Eye (tissue), 1 donor: Measurements from ENCODE around the gene IKZF3.
"Not testable (repeated sequence)": the region's sequence is repeated elsewhere in the genome, so short reads cannot be mapped to it uniquely, and the experiment has no call there.

Source experiments
- DNase-seq: peaks from one replicate; pipeline ENCODE4 v3.0.0-alpha.2; 2015

Gene IKZF3

DNA sequence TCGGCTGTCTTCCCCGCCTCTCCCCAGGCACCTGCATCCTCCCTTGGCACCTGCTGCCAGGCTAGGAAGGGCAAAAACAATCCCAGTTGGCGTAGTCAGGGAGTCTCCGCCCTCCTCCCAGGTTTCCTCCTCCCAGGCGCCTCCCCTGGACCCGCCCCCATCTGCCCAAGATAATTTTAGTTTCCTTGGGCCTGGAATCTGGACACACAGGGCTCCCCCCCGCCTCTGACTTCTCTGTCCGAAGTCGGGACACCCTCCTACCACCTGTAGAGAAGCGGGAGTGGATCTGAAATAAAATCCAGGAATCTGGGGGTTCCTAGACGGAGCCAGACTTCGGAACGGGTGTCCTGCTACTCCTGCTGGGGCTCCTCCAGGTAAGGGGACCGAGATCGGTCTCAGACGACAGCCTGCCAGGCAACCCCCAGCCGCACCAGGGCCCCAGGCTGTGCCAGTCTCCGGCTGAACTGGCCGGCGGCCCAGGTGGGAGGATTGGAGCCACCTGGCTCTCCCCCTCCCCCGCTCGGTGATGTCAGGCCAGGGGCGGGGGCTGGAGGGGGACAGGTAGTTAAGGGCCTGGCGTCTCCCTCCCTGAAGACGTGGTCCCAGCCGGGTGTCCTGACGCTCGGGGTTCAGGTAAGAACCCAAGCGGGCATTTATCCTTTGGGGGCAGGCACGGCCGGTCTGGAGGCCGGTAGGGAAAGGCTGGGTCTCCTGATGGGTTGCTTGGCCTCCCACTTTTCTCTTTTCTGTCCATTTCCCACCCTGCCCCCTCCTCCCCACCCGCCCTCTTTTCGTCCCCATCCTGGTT is 126.1 kb downstream of the IKZF3 start, which contains the start of gene GRB7:
GRB7 (plus strand) TSS at position 179 of the 808 bp plus-strand sequence. CDS start 4,364 bp downstream, outside the sequence.
- DNase-seq: peak; percentile 25

DNA sequence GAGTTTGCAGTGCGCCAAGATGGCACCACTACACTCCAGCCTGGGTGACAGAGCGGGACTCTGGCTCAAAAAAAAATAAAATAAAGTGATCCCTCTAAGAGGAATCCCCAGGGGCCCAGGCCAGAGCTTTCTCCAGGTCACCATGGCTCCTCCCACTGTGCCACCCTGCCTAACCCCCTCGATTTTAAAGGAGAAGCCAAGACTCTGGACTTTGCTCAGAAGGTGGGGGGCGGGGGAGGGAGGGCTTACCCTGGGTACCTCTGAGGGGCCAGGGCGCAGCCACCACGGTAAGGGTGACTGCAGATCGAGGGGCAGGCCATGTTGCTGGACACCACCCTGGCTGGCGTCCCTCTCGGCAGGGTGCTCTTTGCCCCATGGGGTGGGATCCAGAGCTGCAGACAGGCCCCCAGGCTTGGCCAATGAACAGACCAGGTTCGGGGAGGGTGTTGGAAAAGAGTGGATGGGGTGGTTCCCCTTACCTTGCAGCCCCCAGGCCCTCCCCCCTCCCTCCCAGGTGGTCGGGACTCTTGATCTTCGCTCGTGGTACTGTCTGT is 126.8 kb downstream of the IKZF3 start:
- DNase-seq: no peak

DNA sequence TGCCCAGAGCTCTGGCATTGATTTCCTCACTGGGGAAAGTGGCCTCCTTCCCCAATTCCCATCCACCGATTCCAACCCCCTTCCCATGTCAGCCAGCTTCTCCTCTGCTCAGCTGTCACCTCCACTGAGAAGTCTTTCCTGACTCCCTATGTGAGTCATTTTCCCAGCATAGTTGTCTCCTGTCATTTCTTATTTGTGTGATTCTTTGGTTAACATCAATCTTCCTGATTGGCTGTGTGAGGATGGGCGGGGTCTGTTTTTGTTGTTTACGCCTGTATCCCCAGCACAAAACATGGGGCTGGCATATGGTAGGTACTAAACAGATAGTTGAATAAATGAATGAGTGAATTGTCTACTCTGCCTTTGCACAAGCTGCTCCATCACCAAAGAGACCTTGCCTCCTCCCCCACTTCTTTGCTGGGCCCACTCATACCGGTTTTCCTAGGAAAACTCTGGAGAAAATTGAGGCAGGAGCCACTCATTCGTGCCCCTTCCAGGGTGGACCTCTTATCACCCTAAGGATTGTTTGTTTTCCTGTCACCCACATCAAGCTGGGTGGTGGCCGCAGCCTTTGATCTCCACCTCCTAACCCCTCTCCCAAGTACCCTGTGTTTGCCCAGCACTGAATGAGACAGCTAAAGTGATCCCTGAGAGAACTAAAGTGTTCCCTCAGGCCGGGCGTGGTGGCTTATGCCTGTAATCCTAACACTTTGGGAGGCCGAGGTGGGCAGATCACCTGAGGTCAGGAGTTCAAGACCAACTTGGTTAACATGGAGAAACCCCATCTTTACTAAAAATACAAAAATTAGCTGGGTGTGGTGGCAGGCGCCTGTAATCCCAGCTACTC is 127.6 kb downstream of the IKZF3 start:
- DNase-seq: no peak

DNA sequence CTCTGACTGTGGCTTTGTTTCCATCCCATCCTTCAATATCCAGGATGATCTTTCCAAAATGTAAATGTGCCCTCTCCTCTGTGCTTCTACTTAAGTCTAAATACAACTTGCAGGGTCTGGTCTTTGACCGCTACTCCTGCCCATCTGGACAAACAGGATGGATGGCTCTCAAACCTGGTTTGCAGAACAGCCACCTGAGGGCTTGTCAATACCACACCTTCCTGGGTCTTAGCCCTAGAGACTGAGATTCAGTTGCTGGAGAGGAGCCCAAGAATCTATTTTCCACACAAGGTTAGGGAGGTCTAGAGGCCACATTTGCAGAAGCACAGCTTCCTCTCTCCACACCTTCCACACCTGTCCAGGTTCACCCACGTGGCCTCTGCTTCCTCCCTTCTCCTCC is 128.2 kb downstream of the IKZF3 start:
- no peak for DNase-seq

DNA sequence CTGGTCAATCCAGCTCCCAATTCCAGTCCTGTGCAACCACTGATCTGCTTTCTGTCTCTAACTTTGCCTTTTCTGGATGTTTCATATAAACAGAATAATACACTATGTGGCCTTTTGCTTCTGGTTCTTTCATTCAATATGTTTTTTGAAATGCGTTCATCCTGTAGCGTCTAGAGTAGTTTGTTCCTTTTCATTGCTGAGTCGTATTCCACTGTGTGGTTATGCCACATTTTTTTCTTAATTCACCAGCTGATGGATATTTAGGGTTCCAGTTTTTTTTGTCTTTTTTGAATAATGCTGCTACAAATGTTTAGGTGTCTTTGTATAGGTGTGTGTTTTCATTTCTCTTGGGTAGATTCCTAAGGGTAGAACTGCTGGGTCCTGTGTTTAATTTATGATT is 131.5 kb downstream of the IKZF3 start:
- DNase-seq: no peak

DNA sequence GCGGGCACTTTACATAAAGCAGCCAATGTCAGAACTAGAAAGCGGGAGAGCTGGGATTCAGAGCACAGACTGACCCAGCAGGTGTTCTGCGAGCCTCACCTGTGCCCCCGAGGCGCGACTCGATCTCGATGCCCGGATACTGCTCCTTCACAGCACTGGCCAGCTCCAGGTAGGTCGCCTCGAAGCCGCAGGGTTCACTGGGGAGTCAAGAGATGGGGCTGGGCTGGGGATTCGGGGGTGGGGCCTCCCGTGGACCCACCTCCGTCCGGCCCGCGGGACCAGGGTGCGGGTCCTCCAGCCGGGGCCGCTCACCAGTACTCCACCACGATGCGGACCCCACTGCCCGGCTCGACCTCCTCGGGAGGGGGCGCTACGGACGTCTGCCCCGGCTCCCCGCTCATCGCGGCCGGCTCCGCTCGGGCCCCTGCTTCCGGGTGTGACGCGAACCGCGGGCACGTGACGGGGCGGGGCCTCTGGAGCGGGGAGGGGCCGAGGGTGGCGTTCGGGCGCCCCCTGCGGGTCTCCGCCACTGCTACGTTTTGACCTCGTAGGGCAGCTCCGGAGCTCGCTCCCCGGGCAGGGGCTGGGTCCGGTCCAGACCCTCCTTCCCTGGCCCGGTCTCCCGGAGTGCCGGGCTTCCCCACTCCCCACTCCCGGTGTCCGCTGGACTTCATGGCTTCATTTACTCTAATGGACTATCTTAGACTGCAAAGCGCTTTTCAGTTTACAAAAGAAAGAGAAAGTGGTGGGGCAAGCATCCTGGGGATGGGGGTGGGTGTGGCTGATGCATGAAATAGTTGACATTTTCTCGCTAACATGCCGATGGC is 133.8 kb downstream of the IKZF3 start, which contains the start of gene MIEN1:
MIEN1 (minus strand) TSS at position 438 of the 827 bp plus-strand sequence; CDS start at position 401, 37 bp downstream.
- DNase-seq: peak; percentile 96

DNA sequence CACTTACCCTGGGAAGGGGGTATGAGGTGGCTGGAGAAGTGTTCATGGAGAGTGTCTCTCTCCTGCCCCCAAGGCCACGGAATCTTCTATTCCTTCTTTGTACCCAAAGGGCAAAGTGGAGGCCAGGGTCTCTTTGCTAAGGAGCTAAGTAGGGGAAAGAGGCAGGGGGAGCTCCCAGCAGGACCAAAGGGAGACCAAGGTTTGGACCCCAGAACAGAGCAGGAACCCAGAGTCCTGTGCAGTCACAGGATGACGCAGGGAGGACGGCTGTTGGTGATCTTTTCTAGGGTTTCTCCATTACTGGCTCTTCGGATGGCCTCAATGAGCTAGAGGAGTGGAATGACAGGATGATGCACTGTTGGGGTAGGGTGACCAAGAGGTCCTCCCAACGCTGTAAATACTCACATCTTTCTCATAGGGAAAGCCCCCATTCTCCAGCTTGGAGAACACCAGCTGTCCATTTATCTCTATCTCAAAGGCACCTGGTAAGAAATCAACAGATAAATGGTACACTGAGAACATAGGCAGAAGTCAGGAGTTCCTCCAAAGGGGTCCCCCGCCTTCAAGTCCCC is 134.7 kb downstream of the IKZF3 start:
- peak; percentile 21 for DNase-seq

DNA sequence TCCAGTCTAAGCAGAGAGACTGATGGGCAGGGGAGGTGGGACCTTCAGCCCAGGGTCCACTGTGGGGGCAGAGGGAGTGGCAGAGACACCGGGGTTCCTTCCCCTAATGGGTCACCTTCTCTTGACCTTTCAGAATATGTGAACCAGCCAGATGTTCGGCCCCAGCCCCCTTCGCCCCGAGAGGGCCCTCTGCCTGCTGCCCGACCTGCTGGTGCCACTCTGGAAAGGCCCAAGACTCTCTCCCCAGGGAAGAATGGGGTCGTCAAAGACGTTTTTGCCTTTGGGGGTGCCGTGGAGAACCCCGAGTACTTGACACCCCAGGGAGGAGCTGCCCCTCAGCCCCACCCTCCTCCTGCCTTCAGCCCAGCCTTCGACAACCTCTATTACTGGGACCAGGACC is 136.6 kb downstream of the IKZF3 start:
- DNase-seq: no peak

DNA sequence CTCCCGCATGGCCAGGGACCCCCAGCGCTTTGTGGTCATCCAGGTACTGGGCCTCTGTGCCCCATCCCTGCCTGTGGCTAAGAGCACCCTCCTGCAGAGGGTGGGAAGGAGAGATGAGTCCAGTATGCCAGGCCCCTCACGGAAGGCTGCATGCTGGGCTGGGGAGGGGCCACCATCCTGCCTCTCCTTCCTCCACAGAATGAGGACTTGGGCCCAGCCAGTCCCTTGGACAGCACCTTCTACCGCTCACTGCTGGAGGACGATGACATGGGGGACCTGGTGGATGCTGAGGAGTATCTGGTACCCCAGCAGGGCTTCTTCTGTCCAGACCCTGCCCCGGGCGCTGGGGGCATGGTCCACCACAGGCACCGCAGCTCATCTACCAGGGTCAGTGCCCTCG is 137.5 kb downstream of the IKZF3 start:
- no peak for DNase-seq

DNA sequence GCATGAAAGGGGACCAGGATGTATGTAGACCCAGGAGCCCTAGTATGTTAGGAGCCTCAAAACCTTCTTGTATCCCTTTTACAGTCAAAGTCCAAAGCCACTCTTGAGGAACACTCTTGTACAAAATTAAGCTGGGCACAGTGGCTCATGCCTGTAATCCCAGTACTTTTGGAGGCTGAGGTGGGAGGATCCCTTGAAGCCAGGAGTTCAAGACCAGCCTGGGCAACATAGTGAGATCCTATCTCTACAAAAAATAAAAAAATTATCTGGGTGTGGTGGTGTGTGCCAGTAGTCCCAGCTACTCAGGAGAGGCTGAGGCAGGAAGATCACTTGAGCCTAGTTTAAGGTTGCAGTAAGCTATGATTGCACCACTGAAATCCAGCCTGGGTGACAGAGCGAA is 138.2 kb downstream of the IKZF3 start:
- DNase-seq: not testable (repeated sequence)

DNA sequence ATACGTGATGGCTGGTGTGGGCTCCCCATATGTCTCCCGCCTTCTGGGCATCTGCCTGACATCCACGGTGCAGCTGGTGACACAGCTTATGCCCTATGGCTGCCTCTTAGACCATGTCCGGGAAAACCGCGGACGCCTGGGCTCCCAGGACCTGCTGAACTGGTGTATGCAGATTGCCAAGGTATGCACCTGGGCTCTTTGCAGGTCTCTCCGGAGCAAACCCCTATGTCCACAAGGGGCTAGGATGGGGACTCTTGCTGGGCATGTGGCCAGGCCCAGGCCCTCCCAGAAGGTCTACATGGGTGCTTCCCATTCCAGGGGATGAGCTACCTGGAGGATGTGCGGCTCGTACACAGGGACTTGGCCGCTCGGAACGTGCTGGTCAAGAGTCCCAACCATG is 139.4 kb downstream of the IKZF3 start:
- DNase-seq: no peak

DNA sequence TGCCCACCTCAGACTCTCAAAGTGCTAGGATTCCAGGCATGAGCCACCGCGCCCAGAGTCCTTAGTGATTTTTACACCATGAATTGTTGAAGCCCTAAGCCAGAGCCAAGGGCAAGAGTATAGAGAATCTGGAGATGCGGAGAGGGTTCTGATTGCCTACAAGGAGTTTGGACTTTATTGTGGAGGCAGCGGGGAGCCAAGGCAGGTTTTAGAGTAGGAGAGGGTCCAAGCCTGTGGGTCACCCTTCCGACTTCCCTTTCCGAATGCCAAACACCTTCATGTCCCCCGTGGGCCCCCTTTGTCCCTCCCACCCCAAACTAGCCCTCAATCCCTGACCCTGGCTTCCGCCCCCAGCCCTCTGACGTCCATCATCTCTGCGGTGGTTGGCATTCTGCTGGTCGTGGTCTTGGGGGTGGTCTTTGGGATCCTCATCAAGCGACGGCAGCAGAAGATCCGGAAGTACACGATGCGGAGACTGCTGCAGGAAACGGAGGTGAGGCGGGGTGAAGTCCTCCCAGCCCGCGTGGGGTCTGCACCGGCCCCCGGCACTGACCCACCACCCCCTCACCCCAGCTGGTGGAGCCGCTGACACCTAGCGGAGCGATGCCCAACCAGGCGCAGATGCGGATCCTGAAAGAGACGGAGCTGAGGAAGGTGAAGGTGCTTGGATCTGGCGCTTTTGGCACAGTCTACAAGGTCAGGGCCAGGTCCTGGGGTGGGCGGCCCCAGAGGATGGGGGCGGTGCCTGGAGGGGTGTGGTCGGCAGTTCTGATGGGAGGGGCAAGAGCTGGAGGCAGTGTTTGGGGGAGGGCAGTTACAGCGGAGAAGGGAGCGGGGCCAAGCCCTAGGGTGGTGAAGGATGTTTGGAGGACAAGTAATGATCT is 140.9 kb downstream of the IKZF3 start:
- no peak for DNase-seq

DNA sequence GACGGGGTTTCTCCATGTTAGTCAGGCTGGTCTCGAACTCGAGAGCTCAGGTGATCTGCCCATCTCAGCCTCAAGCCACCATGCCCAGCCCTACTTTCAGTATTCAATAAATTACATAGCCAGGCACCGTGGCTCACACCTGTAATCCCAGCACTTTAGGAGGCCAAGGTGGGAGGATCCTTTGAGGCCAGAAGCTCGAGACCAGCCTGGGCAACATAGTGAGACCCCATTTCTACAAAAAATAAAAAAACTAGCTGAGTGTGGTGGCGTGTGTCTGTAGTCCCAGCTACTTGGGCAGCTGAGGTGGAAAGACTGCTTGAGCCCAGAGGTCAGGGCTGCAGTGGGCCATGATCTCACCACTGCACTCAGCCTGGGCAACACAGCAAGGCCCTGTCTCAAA is 142.0 kb downstream of the IKZF3 start:
- DNase-seq: no peak

DNA sequence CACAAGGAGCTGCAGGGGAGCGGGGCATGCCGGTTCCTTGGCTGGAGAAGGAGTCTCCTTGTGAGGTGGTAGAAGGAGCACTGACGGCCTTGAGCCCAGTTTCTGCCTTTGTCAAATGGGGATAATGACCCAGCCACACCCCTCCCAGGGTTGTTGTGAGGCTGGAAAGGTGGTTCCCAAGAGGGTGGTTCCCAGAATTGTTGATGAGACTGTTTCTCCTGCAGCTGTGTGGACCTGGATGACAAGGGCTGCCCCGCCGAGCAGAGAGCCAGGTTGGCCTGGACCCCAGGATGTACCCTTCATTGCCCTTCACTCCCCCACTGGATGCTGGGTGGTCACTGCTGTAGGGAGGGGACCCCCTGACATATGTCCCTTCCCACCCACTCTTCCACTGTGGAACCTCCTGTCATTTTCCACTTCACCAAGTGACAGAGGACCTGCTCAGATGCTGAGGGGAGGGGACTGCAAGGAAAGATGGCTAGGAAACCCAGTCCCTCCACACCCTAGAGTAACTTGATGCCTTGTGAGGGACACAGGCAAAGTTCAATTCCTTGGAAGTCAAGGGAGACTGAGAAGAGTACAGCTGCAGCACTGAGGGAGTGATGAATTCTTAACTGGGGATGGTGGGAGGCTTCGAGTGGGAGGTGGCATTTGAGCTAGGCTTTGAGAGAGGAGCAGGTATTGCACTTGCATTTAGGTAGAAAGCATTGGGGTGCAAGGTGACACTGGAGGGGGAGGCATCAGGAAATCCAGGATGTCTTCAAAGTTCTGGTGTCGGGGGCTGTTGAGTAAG is 144.4 kb downstream of the IKZF3 start:
- no peak for DNase-seq

DNA sequence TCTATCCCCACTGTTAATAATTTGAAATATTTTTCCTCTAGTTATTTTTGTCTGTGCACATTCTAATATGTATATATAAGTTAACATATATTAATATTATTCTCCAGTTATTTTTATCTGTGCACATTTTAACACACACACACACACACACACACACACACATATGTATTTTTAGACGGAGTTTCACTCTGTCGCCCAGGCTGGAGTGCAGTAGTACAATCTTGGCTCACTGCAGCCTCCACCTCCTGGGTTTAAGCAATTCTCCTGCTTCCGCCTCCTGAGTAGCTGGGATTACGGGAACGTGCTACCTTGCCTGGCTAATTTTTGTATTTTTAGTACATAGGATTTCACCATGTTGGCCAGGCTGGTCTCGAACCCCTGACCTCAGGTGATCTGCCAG is 146.5 kb downstream of the IKZF3 start:
- DNase-seq: no peak

DNA sequence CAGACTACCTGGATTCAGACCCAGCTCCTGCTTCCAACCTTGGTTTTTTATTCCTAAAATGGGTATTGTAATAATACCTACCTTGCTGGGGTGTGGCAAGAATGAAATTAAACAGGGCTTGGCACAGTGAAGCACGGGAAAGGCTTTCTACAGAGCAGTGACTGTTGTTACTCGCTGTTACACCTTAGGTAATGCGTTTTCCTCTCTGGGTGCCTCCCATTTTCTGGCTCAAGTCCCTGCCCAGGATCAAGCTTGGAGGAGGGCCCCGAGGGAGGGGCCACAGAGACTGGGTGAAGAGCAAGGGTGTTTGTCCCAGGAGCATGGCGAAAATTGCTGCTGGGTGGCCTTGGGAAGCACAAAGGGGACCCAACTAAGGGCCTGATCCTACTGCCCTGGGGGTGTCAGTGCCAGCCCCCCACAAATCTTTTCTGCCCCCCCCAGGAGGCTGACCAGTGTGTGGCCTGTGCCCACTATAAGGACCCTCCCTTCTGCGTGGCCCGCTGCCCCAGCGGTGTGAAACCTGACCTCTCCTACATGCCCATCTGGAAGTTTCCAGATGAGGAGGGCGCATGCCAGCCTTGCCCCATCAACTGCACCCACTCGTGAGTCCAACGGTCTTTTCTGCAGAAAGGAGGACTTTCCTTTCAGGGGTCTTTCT is 147.1 kb downstream of the IKZF3 start:
- DNase-seq: no peak

DNA sequence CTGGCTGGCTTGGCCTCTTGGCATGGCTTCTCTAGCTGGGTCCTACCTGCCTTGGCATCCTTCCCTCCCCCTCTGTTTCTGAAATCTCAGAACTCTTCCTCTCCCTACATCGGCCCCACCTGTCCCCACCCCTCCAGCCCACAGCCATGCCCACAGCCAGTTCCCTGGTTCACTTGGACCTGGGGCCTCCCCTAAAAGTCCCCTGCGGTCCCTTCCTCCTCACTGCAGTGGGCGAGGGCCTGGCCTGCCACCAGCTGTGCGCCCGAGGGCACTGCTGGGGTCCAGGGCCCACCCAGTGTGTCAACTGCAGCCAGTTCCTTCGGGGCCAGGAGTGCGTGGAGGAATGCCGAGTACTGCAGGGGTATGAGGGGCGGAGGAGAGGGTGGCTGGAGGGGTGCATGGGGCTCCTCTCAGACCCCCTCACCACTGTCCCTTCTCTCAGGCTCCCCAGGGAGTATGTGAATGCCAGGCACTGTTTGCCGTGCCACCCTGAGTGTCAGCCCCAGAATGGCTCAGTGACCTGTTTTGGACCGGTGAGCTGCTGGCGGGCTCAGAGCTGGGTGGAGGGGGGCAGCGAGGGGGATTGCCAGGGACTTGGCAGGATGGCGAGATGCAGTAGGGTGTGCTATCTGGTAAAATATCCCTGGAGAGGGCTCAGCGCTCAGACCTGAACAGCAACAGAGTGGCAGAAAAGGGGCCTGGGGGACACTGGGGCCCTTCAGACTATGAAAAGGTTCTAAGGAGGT is 147.9 kb downstream of the IKZF3 start:
- no peak for DNase-seq

DNA sequence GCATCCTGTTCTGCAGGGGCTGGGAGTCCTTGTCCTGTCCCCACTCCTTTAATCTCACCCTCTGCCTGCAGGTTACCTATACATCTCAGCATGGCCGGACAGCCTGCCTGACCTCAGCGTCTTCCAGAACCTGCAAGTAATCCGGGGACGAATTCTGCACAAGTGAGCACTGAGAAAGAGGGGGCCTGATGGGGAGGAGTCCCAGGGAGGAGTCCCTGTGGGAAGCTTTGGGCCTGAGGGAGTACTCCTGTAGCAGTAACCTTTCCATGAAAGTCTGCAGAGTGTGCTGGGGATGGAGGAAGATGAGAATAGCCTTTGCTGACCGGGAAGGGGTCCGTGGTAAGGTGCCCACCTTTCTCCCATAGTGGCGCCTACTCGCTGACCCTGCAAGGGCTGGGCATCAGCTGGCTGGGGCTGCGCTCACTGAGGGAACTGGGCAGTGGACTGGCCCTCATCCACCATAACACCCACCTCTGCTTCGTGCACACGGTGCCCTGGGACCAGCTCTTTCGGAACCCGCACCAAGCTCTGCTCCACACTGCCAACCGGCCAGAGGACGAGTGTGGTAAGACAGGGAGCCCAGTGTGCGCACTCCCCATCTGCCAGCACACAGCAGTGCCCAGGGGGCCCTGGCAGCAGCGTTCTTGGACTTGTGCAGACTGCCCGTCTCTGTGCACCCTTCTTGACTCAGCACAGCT is 148.6 kb downstream of the IKZF3 start:
- no peak for DNase-seq
